Spleen (tissue), 11 donors: ENCODE measurements around the gene GNL1. TPM values are rescaled to one million over a fixed set of nuclear protein-coding genes. Genes with fewer than 3 reads are reported as not detected.

Experiments used
- DNase-seq: peaks from one replicate; pipeline ENCODE4 v3.0.0-alpha.2; 2020
- H3K27ac ChIP-seq, 8 donors: fragments of 200-600 bp; sonication (generic) in 7 of 8; 1 replicate in 4 of 8; 2 replicates in 4 of 8; pipeline versions ENCODE4 v1.5.0 to v1.8.0; 2016 to 2021; ENCODE audit warnings: inconsistent platforms in 4 of 8, mild to moderate bottlenecking in 4 of 8, moderate library complexity in 1 of 8
- H3K27me3 ChIP-seq, 7 donors: fragments of 200-600 bp; sonication (generic) in 6 of 7; replicated peaks in 1 of 7; 1 replicate in 4 of 7; 2 replicates in 3 of 7; pipeline versions ENCODE4 v1.5.0 to v1.8.0; 2016 to 2021; ENCODE audit warnings: inconsistent platforms in 3 of 7, mild to moderate bottlenecking in 1 of 7
- H3K36me3 ChIP-seq, 6 donors: fragments of 200-600 bp; sonication (generic) in 5 of 6; 1 replicate in 4 of 6; 2 replicates in 2 of 6; pipeline versions ENCODE4 v1.5.0 to v1.8.0; 2016 to 2021; ENCODE audit warnings: inconsistent platforms in 2 of 6
- H3K4me1 ChIP-seq, 6 donors: fragments of 200-600 bp; sonication (generic) in 5 of 6; 1 replicate in 3 of 6; 2 replicates in 3 of 6; pipeline versions ENCODE4 v1.5.0 to v1.8.0; 2016 to 2021; ENCODE audit warnings: inconsistent platforms in 3 of 6
- H3K4me3 ChIP-seq, 8 donors: fragments of 200-600 bp; sonication (generic) in 7 of 8; 1 replicate in 4 of 8; 2 replicates in 4 of 8; pipeline versions ENCODE4 v1.5.0 to v1.8.0; 2016 to 2021; ENCODE audit warnings: inconsistent platforms in 4 of 8, mild to moderate bottlenecking in 4 of 8, moderate library complexity in 2 of 8
- H3K9me3 ChIP-seq, 8 donors: fragments of 200-600 bp; sonication (generic) in 7 of 8; 1 replicate in 4 of 8; 2 replicates in 4 of 8; pipeline versions ENCODE4 v1.5.0 to v1.8.0; 2016 to 2021; ENCODE audit warnings: inconsistent platforms in 4 of 8
- CTCF ChIP-seq, 11 experiments: fragments of 200-600 bp in 7 of 11; fragments of 450-650 bp in 4 of 11; sonication (generic) in 4 of 11; IDR thresholded peaks in 8 of 11; conservative IDR thresholded peaks in 3 of 11; 1 replicate in 7 of 11; 2 replicates in 4 of 11; pipeline versions ENCODE4 v1.4.0 to v1.8.0; 2016 to 2021; ENCODE audit warnings: antibody characterized with exemption in 11 of 11, inconsistent platforms in 4 of 11, mild to moderate bottlenecking in 1 of 11
- POLR2A ChIP-seq, 3 donors: fragments of 450-650 bp; IDR thresholded peaks; one replicate each; pipeline ENCODE4 v1.5.1; 2017; ENCODE audit warnings: antibody characterized with exemption in 3 of 3, mild to moderate bottlenecking in 1 of 3
- POLR2AphosphoS5 ChIP-seq, 3 donors: sonication (generic); formaldehyde crosslinking; IDR thresholded peaks; one replicate each; pipeline ENCODE4 v1.5.1; 2017; ENCODE audit warnings: antibody characterized with exemption in 3 of 3
- WGBS, 5 donors: extraction: QIAGEN DNeasy Blood & Tissue Kit in 3 of 5; methylation state at CpG; one replicate each; pipeline versions ENCODE4 v1.1.5 to v1.1.7; 2013 to 2018; 5-methylcytosine and 5-hydroxymethylcytosine counted together
- intact Hi-C: fragments of 100-400 bp; cut with DNase I; formaldehyde crosslinking; loops from one replicate; pipeline ENCODE4 v1.15.0; 2023; ENCODE audit warnings: low total_unique reads
- polyA plus RNA-seq, 3 donors: library from polyadenylated mRNA; stranded (reverse); fragments of 200-250 nt; gene quantifications; one replicate each; pipeline ENCODE4 v1.2.1, GENCODE V29; 2013
- total RNA-seq, 7 donors: library from RNA; depleted of rRNA in 3 of 7; stranded (reverse); fragments of >200 nt in 3 of 7; fragmentation: NEBNext Ultra II Directional in 4 of 7; extraction: Animal tissue kit (Norgen Biotek cat#: 25700) in 4 of 7; gene quantifications; one replicate each; pipeline versions ENCODE4 v1.1.0 to v1.2.1, GENCODE V29; 2016 to 2021
- donor health status: healthy with polysubstance abuse.
- donor health status: DM: no; HTN: no; CAD: no; lungs with moderate emphysema.
- donor health status: DM: no; HTN: no; CAD: no.
- donor health status: Bipolar disorder and iron deficiency.
- donor health status: healthy.
- donor health status: DM: no; HTN: no; CAD: no.
- donor health status: DM: yes; HTN: yes; CAD: no.

Gene GNL1
- total and polyA plus RNA-seq, 10 donors = 28.0 to 84.6 (median 50.6) TPM

- DNase-seq = no peak
- intact Hi-C loops = no loop called here
- peak overlapping the region; percentile 94 to 99 (median 98) for H3K27ac ChIP-seq
- H3K36me3 ChIP-seq = no peaks in the 10 kb centered on the region
- H3K4me1 ChIP-seq = peaks cover 10 to 77% (median 53%) of the 10 kb centered on the region in 6 donors
- H3K9me3 ChIP-seq = peaks cover 0 to 11% (median 9%) of the 10 kb centered on the region in 8 donors
- peak overlapping the region in 3 of 8 donors; percentile 18 to 69 (median 39) for H3K4me3 ChIP-seq
- no peak for TF ChIP-seq POLR2AphosphoS5 (IDR thresholded peaks at IDR 0.05)
- TF ChIP-seq POLR2A (IDR thresholded peaks at IDR 0.05) = no peak
- no peak for TF ChIP-seq CTCF (IDR thresholded peaks at IDR 0.05 in 8 of 11, conservative IDR thresholded peaks at IDR 0.05 in 3 of 11)
- H3K27me3 ChIP-seq = no peaks in the 10 kb centered on the region
- WGBS, 5 donors = 36 to 61% (median 43%) methylated on average over 4 of the region's 4 CpGs
Observed at GRCh38 chr6:30515106-30515505, 41.2 kb downstream of the GNL1 start.

GRCh38 chr6:30513451-30513850, 42.8 kb downstream of the GNL1 start:
- WGBS, 5 donors = 91 to 99% (median 94%) methylated on average over 2 of the region's 2 CpGs
- H3K4me1 ChIP-seq = peaks cover 19 to 94% (median 68%) of the 10 kb centered on the region in 6 donors

GRCh38 chr6:30511169-30511546, 45.1 kb downstream of the GNL1 start:
- intact Hi-C loops = no loop called here
- H3K27ac ChIP-seq = peak overlapping the region; percentile 17 to 95 (median 90)
- 58 to 74% (median 65%) methylated on average over 5 of the region's 5 CpGs for WGBS, 5 donors

More at GRCh38 chr6:30513451-30513850, 42.8 kb downstream of the GNL1 start:
- no peaks in the 10 kb centered on the region for H3K36me3 ChIP-seq
- H3K27me3 ChIP-seq = no peaks in the 10 kb centered on the region
- peak overlapping the region in 3 of 8 donors; percentile 93 to 97 (median 94) for H3K27ac ChIP-seq
- no peak for DNase-seq
- no peak for TF ChIP-seq POLR2A (IDR thresholded peaks at IDR 0.05)
- no peak for TF ChIP-seq POLR2AphosphoS5 (IDR thresholded peaks at IDR 0.05)
- TF ChIP-seq CTCF (IDR thresholded peaks at IDR 0.05 in 8 of 11, conservative IDR thresholded peaks at IDR 0.05 in 3 of 11) = no peak
- intact Hi-C loops = no loop called here
- no peak overlapping the region for H3K4me3 ChIP-seq
- H3K9me3 ChIP-seq = peaks cover 0 to 9% (median 8%) of the 10 kb centered on the region in 8 donors

GRCh38 chr6:30510419-30511168, 45.7 kb downstream of the GNL1 start:
- Histone ChIP-seq H3K9me3 (no peaks in the 10 kb centered on the region), H3K4me3 (no peak overlapping the region), H3K4me1 (peaks cover 28 to 100% (median 66%) of the 10 kb centered on the region in 6 donors), H3K27me3 (no peaks in the 10 kb centered on the region), H3K36me3 (no peaks in the 10 kb centered on the region), H3K27ac (peak overlapping the region; percentile 78 to 95 (median 90))
- 87 to 92% (median 89%) methylated on average over 10 of the region's 10 CpGs for WGBS, 5 donors
- TF ChIP-seq CTCF (IDR thresholded peaks at IDR 0.05 in 8 of 11, conservative IDR thresholded peaks at IDR 0.05 in 3 of 11) = no peak
- TF ChIP-seq POLR2AphosphoS5 (IDR thresholded peaks at IDR 0.05) = no peak
- TF ChIP-seq POLR2A (IDR thresholded peaks at IDR 0.05) = no peak
- intact Hi-C loops = no loop called here
- DNase-seq = no peak

More at GRCh38 chr6:30511169-30511546, 45.1 kb downstream of the GNL1 start:
- Histone ChIP-seq H3K36me3 (no peaks in the 10 kb centered on the region), H3K9me3 (no peaks in the 10 kb centered on the region), H3K4me1 (peaks cover 28 to 99% (median 68%) of the 10 kb centered on the region in 6 donors), H3K4me3 (no peak overlapping the region), H3K27me3 (no peaks in the 10 kb centered on the region)
- DNase-seq = no peak
- no peak for TF ChIP-seq POLR2AphosphoS5 (IDR thresholded peaks at IDR 0.05)
